NCI-H2227 (cell line): Measurements from ENCODE around the gene TAAR2.
"Not testable (repeated sequence)": the region's sequence is repeated elsewhere in the genome, so short reads cannot be mapped to it uniquely, and the experiment has no call there.

ENCODE experiments used
- DNase-seq: peaks from one replicate; lab custom pipeline; 2025; ENCODE audit not compliant: unreplicated experiment; lab: John Stamatoyannopoulos, UW

TAAR2 gene

GRCh38 chr6:132624175-132624574 is at the start of gene TAAR2:
Gene TAAR2, minus strand, starts transcription at chr6:132624275. Its CDS starts 0 bp downstream, at chr6:132624275.
- DNase-seq = no peak

GRCh38 chr6:132673376-132674094 is 49.5 kb upstream of the TAAR2 start:
- no peak for DNase-seq

GRCh38 chr6:132671295-132671694 is 47.2 kb upstream of the TAAR2 start:
- no peak for DNase-seq

GRCh38 chr6:132669690-132670291 is 45.7 kb upstream of the TAAR2 start:
- DNase-seq = no peak

- DNase-seq = no peak
Measured at GRCh38 chr6:132666118-132666517, 42.0 kb upstream of the TAAR2 start.

GRCh38 chr6:132664309-132665034 is 40.4 kb upstream of the TAAR2 start:
- no peak for DNase-seq

- no peak for DNase-seq
Measured at GRCh38 chr6:132663661-132664060, 39.6 kb upstream of the TAAR2 start.

GRCh38 chr6:132661906-132662305 is 37.8 kb upstream of the TAAR2 start:
- DNase-seq = no peak

GRCh38 chr6:132659082-132659481 is 35.0 kb upstream of the TAAR2 start, which contains the start of gene TAAR1:
Gene TAAR1, minus strand, starts transcription at chr6:132659182. Its CDS starts 13,179 bp downstream, at chr6:132646003.
- DNase-seq = no peak

- DNase-seq = no peak
Measured at GRCh38 chr6:132651062-132651461, 27.0 kb upstream of the TAAR2 start.

- no peak for DNase-seq
Measured at GRCh38 chr6:132650429-132650828, 26.4 kb upstream of the TAAR2 start.

GRCh38 chr6:132648828-132649227 is 24.8 kb upstream of the TAAR2 start:
- no peak for DNase-seq

- no peak for DNase-seq
Measured at GRCh38 chr6:132648356-132648755, 24.3 kb upstream of the TAAR2 start.

GRCh38 chr6:132643547-132643946 is 19.5 kb upstream of the TAAR2 start:
- no peak for DNase-seq

GRCh38 chr6:132637135-132637534 is 13.1 kb upstream of the TAAR2 start:
- not testable (repeated sequence) for DNase-seq

- DNase-seq = not testable (repeated sequence)
Measured at GRCh38 chr6:132635906-132636305, 11.8 kb upstream of the TAAR2 start.

GRCh38 chr6:132635288-132635687 is 11.2 kb upstream of the TAAR2 start:
- DNase-seq = not testable (repeated sequence)

- no peak for DNase-seq
Measured at GRCh38 chr6:132634796-132635195, 10.7 kb upstream of the TAAR2 start.

GRCh38 chr6:132633362-132633761 is 9.3 kb upstream of the TAAR2 start:
- no peak for DNase-seq

- no peak for DNase-seq
Measured at GRCh38 chr6:132623106-132623845, 799 bp downstream of the TAAR2 start.

GRCh38 chr6:132616677-132617076 is 7.4 kb downstream of the TAAR2 start:
- DNase-seq = no peak
